Hematopoietic multipotent progenitor cell treated with erythropoietin and hydrocortisone succinate and interleukin-3 and kit ligand, for 17 days (in vitro differentiated cells): ENCODE results near the gene MAGEA12.
"Not testable (repeated sequence)": the region's sequence is repeated elsewhere in the genome, so short reads cannot be mapped to it uniquely, and the experiment has no call there.

Source experiments
- DNase-seq: peaks from one replicate; pipeline ENCODE4 v3.0.0-alpha.2; 2015; ENCODE audit warnings: low spot score

Gene MAGEA12

GRCh38 chrX:152733261-152733975 is at the start of gene MAGEA12, which contains the start of gene CSAG1:
Gene MAGEA12, plus strand, starts transcription at chrX:152733757. Its CDS starts 2,405 bp downstream, at chrX:152736162.
Gene CSAG1, minus strand, starts transcription at chrX:152733721. Its CDS starts 1,261 bp downstream, at chrX:152732460.
- DNase-seq, result no peak

DNA sequence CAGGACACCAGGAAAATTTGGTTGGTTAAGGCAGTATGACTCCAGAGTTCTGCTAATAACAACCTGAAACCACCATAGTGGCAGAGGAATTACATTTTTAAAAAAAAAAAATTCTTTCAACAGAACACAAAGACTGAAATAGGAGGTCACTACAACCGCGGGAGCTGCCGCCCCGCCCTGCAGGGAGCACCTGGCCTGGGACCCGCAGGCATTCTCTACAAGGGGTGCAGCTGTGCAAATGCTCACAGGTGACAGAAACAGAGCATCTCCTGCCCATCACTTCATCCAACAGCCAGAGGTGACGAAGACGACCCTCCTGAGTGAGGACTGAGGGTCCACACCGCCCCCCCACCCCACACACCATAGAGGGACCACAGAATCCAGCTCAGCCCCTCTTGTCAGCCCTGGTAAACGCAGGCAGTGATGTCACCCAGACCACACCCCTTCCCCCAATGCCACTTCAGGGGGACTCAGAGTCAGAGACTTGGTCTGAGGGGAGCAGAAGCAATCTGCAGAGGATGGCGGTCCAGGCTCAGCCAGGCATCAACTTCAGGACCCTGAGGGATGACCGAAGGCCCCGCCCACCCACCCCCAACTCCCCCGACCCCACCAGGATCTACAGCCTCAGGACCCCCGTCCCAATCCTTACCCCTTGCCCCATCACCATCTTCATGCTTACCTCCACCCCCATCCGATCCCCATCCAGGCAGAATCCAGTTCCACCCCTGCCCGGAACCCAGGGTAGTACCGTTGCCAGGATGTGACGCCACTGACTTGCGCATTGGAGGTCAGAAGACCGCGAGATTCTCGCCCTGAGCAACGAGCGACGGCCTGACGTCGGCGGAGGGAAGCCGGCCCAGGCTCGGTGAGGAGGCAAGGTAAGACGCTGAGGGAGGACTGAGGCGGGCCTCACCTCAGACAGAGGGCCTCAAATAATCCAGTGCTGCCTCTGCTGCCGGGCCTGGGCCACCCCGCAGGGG is 35.3 kb upstream of the MAGEA12 start, which contains the start of gene MAGEA3:
Gene MAGEA3 (plus strand): TSS at position 843 of the 980 bp plus-strand sequence. CDS start 2,039 bp downstream, outside the sequence.
- DNase-seq, result not testable (repeated sequence)

DNA sequence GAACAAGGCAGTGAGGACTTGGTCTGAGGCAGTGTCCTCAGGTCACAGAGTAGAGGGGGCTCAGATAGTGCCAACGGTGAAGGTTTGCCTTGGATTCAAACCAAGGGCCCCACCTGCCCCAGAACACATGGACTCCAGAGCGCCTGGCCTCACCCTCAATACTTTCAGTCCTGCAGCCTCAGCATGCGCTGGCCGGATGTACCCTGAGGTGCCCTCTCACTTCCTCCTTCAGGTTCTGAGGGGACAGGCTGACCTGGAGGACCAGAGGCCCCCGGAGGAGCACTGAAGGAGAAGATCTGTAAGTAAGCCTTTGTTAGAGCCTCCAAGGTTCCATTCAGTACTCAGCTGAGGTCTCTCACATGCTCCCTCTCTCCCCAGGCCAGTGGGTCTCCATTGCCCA is 33.2 kb upstream of the MAGEA12 start:
- not testable (repeated sequence) for DNase-seq

- not testable (repeated sequence) for DNase-seq
Observed at GRCh38 chrX:152706500-152706899, 27.1 kb upstream of the MAGEA12 start.

- DNase-seq, result not testable (repeated sequence)
Observed at GRCh38 chrX:152709173-152709572, 24.4 kb upstream of the MAGEA12 start, which contains the start of gene CSAG2. Gene CSAG2, minus strand, starts transcription at chrX:152709273. Its CDS starts 161 bp downstream, at chrX:152709112.

- DNase-seq, result not testable (repeated sequence)
Observed at GRCh38 chrX:152713195-152713594, 20.4 kb upstream of the MAGEA12 start.

DNA sequence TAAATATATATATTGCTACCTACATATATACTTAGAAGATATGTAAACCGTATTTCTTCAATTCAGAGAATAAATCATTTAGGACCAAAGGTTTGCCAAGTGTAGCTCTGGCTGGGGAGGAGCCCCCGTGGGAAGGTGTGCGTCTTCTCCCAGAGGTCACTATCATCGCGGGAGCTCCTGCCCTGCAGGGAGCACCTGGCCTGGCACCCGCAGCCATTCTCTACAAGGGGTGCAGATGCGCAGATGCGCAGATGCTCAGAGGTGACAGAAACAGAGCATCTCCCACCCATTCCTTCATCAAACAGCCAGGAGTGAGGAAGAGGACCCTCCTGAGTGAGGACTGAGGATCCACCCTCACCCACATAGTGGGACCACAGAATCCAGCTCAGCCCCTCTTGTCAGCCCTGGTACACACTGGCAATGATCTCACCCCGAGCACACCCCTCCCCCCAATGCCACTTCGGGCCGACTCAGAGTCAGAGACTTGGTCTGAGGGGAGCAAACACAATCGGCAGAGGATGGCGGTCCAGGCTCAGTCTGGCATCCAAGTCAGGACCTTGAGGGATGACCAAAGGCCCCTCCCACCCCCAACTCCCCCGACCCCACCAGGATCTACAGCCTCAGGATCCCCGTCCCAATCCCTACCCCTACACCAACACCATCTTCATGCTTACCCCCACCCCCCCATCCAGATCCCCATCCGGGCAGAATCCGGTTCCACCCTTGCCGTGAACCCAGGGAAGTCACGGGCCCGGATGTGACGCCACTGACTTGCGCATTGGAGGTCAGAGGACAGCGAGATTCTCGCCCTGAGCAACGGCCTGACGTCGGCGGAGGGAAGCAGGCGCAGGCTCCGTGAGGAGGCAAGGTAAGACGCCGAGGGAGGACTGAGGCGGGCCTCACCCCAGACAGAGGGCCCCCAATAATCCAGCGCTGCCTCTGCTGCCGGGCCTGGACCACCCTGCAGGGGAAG is 19.5 kb upstream of the MAGEA12 start, which contains the start of gene MAGEA2B:
Gene MAGEA2B (plus strand): TSS at position 814 of the 973 bp plus-strand sequence. CDS start 2,479 bp downstream, outside the sequence.
- DNase-seq, result not testable (repeated sequence)

- DNase-seq, result no peak
Observed at GRCh38 chrX:152725409-152725808, 8.1 kb upstream of the MAGEA12 start.

DNA sequence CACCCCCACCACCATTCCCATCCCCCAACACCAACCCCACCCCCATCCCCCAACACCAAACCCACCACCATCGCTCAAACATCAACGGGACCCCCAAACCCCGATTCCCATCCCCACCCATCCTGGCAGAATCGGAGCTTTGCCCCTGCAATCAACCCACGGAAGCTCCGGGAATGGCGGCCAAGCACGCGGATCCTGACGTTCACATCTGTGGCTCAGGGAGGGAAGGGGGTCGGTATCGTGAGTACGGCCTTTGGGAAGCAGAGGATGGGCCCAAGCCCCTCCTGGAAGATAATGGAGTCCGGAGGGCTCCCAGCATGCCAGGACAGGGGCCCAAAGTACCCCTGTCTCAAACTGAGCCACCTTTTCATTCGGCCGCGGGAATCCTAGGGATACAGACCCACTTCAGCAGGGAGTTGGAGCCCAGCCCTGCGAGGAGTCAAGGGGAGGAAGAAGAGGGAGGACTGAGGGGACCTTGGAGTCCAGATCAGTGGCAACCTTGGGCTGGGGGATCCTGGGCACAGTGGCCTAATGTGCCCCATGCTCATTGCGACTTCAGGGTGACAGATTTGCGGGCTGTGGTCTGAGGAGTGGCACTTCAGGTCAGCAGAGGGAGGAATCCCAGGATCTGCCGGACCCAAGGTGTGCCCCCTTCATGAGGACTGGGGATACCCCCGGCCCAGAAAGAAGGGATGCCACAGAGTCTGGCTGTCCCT is 744 bp downstream of the MAGEA12 start:
- DNase-seq, result not testable (repeated sequence)

- no peak for DNase-seq
Observed at GRCh38 chrX:152735101-152735500, 1.5 kb downstream of the MAGEA12 start.

DNA sequence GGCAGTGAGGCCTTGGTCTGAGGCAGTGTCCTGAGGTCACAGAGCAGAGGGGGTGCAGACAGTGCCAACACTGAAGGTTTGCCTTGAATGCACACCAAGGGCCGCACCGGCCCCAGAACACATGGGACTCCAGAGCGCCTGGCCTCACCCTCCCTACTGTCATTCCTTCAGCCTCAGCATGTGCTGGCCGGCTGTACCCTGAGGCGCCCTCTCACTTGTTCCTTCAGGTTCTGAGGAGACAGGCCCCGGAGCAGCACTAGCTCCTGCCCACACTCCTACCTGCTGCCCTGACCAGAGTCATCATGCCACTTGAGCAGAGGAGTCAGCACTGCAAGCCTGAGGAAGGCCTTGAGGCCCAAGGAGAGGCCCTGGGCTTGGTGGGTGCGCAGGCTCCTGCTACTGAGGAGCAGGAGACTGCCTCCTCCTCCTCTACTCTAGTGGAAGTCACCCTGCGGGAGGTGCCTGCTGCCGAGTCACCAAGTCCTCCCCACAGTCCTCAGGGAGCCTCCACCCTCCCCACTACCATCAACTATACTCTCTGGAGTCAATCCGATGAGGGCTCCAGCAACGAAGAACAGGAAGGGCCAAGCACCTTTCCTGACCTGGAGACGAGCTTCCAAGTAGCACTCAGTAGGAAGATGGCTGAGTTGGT is 2.4 kb downstream of the MAGEA12 start:
- no peak for DNase-seq

DNA sequence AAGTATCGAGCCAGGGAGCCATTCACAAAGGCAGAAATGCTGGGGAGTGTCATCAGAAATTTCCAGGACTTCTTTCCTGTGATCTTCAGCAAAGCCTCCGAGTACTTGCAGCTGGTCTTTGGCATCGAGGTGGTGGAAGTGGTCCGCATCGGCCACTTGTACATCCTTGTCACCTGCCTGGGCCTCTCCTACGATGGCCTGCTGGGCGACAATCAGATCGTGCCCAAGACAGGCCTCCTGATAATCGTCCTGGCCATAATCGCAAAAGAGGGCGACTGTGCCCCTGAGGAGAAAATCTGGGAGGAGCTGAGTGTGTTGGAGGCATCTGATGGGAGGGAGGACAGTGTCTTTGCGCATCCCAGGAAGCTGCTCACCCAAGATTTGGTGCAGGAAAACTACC is 3.0 kb downstream of the MAGEA12 start:
- not testable (repeated sequence) for DNase-seq

DNA sequence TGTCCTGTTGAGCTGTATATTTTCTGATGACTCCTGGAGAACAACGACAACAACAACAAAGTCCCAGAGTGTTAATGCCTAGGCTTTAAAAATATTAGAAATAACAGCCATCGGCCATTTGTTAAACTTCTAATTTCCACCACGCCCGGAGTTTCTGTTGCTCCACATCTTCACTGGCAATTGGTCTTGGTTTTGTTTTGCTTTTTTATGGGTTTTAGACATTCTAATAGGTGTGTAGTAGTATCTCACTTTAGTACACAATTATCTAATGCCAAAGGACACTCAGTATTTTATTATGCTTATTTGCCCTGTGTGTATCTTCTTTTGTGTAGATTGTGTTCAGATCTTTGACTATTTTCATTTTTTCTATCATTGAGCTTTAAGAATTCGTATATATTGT is 5.0 kb downstream of the MAGEA12 start:
- no peak for DNase-seq

- DNase-seq, result not testable (repeated sequence)
Observed at GRCh38 chrX:152753686-152754650, 20.4 kb downstream of the MAGEA12 start, which contains the start of gene MAGEA2. Gene MAGEA2, minus strand, starts transcription at chrX:152753842. Its CDS starts 2,479 bp downstream, at chrX:152751363.

- DNase-seq, result not testable (repeated sequence)
Observed at GRCh38 chrX:152754871-152755270, 21.3 kb downstream of the MAGEA12 start.

GRCh38 chrX:152758918-152759317 is 25.4 kb downstream of the MAGEA12 start, which contains the start of gene CSAG3:
Gene CSAG3, plus strand, starts transcription at chrX:152759218.
- not testable (repeated sequence) for DNase-seq

GRCh38 chrX:152759544-152759943 is 26.0 kb downstream of the MAGEA12 start:
- not testable (repeated sequence) for DNase-seq

DNA sequence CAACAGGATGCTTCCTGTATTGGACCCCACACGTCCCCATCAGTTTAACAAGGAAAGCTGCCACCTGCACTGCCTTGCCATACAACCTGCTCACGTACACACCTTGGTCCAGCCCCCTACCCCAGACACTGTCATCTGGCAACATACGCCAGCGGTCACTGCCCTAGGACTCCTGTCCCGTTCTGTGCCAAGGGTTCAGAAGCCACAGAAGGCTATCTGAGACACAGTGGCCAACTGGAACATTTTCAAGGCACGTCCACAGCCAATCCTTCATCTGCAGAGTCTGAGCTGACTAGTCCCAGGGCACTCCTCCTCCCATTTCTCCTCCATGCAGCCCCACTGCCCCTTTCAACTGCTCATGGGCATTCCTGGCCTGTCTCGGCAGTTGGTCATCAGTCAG is 28.0 kb downstream of the MAGEA12 start:
- not testable (repeated sequence) for DNase-seq
